ENCODE measurements around the gene PRPF39. TPM values are rescaled to one million over a fixed set of nuclear protein-coding genes. Genes with fewer than 3 reads are reported as not detected.

Gene PRPF39
- total and polyA plus RNA-seq, 2 of the 13 experiments (the other 11 are each of a cell fraction or from before 2014, with no cell fraction given): 44.2 to 65.0 TPM

- no peak for TF ChIP-seq FOXO4 (CRISPR knock-in tag; conservative IDR thresholded peaks at IDR 0.05)
- TF ChIP-seq CAMTA2 (CRISPR knock-in tag; IDR thresholded peaks at IDR 0.05; ENCODE audit: borderline replicate concordance): peak; percentile 85; the same call in 1 of the 2 replicates
- no peak for TF ChIP-seq ZNF354B (CRISPR knock-in tag; IDR thresholded peaks at IDR 0.05)
- TF ChIP-seq ETV6 (CRISPR knock-in tag; conservative IDR thresholded peaks at IDR 0.05): 0 out of 2 replicates have a peak, but pooled peaks have one; percentile 26
- TF ChIP-seq TBX3 (IDR thresholded peaks at IDR 0.05; ENCODE audit: borderline replicate concordance): no peak
- TF ChIP-seq RBM39 (IDR thresholded peaks at IDR 0.05; ENCODE audit: low read depth, low read length, poor library complexity, severe bottlenecking): no peak
- TF ChIP-seq HNRNPK (IDR thresholded peaks at IDR 0.05; ENCODE audit: low read depth, low read length, poor library complexity, severe bottlenecking): no peak
- no peak for TF ChIP-seq ZNF430 (CRISPR knock-in tag; IDR thresholded peaks at IDR 0.05)
- TF ChIP-seq MYPOP (CRISPR knock-in tag; IDR thresholded peaks at IDR 0.05): 0 out of 2 replicates have a peak, but pooled peaks have one; percentile 50
- TF ChIP-seq RCOR2 (CRISPR knock-in tag; IDR thresholded peaks at IDR 0.05): no peak
- TF ChIP-seq ATF5 (CRISPR knock-in tag; IDR thresholded peaks at IDR 0.05; ENCODE audit: low read depth): no peak
- no peak for TF ChIP-seq NFAT5 (CRISPR knock-in tag; IDR thresholded peaks at IDR 0.05)
- no peak for TF ChIP-seq GABPA (IDR thresholded peaks at IDR 0.05; ENCODE audit: low read depth, low read length)
- TF ChIP-seq GABPA (CRISPR knock-in tag; IDR thresholded peaks at IDR 0.05; ENCODE audit: low read depth): no peak
- TF ChIP-seq CENPX (CRISPR knock-in tag; IDR thresholded peaks at IDR 0.05): no peak
- no peak for TF ChIP-seq ZNF335 (CRISPR knock-in tag; IDR thresholded peaks at IDR 0.05)
- TF ChIP-seq, protein P1, sequence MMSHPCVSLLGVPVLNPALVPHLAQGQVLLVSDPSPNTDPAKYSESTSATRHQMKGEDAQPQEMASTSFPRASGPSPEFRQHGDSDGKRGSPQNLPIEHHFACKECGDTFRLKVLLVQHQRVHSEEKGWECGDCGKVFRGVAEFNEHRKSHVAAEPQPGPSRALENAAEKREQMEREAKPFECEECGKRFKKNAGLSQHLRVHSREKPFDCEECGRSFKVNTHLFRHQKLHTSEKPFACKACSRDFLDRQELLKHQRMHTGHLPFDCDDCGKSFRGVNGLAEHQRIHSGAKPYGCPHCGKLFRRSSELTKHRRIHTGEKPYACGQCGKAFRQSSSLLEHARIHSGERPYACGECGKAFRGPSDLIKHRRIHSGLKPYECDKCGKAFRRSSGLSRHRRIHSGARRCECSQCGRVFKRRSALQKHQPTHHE (CRISPR knock-in tag; IDR thresholded peaks at IDR 0.05; ENCODE audit: borderline replicate concordance): no peak
- no peak for TF ChIP-seq ZNF251 (CRISPR knock-in tag; IDR thresholded peaks at IDR 0.05)
- 0 out of 2 replicates have a peak, but pooled peaks have one; percentile 35 for TF ChIP-seq SP5 (CRISPR knock-in tag; IDR thresholded peaks at IDR 0.05; ENCODE audit: borderline replicate concordance, low read depth)
These were observed at the start of gene PRPF39 (continued) for GRCh38 chr14:45083976-45084722.

Measured in HepG2 (cell line).